Superior temporal gyrus (tissue), 1 donor: ENCODE data around the gene MMP20.
"Not testable (repeated sequence)": the region's sequence is repeated elsewhere in the genome, so short reads cannot be mapped to it uniquely, and the experiment has no call there.

Experiments used
- DNase-seq: peaks from one replicate; pipeline ENCODE4 v3.0.0-alpha.2; 2016; ENCODE audit errors: extremely low spot score

The MMP20 gene, protein sequence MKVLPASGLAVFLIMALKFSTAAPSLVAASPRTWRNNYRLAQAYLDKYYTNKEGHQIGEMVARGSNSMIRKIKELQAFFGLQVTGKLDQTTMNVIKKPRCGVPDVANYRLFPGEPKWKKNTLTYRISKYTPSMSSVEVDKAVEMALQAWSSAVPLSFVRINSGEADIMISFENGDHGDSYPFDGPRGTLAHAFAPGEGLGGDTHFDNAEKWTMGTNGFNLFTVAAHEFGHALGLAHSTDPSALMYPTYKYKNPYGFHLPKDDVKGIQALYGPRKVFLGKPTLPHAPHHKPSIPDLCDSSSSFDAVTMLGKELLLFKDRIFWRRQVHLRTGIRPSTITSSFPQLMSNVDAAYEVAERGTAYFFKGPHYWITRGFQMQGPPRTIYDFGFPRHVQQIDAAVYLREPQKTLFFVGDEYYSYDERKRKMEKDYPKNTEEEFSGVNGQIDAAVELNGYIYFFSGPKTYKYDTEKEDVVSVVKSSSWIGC

GRCh38 chr11:102625177-102625576 lies at the start of gene MMP20:
MMP20 (minus strand) TSS chr11:102625332; CDS start chr11:102625319, 13 bp downstream.
- no peak for DNase-seq

- DNase-seq: no peak
Observed at GRCh38 chr11:102669664-102670063, 44.5 kb upstream of the MMP20 start.

GRCh38 chr11:102666331-102666957 lies 41.3 kb upstream of the MMP20 start:
- peak; percentile 76 for DNase-seq

DNA sequence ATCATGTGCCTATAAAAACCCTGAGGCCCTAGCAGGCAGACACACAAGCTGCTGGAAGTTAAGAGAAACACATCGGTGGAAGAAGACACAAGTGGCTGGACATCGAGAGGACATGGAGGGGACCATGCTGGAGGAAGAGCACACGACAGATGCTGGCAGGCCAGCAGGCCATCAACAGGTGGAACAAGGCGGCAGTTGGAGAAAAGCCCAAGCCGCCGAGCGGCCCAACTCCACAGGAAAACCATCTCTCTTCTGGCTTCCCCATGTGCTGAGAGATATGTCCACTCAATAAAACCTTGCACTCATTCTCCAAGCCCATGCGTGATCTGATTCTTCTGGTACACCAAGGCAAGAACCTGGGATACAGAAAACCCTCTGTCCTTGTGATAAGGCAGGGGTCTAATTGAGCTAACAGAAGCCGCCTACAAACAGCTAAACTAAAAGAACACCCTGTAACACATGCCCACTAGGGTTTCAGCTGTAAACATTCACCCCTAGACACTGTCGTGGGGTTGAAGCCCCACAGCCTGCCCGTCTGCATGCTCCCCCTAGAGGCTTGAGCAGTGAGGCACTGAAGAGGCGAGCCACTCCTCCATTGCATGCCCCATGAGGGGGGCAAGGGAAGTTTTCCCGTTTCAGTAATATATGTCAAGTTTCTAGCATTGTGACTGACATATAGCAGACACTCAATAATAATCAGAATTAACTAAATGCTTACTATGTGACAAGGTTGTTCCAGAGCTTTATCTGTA lies 39.0 kb upstream of the MMP20 start:
- DNase-seq: no peak

DNA sequence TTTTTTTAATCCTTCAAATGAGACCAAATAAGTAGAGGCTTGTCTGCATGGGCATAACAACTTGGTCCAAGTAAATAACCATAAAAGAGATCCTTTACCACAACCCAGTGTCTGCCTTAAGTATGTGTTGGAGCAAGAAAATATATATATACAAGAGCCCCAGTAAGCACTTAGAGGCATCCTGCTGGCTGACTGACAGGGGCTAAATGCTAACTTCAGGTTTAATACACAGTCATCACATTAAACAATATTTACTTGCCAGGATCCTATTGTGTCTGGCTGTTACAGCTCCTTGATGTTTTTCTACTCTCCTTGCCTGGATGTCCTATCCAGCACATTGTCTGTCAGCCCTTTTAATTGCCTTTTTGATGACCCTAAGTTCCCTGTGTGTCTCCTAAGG lies 37.5 kb upstream of the MMP20 start:
- DNase-seq: no peak

DNA sequence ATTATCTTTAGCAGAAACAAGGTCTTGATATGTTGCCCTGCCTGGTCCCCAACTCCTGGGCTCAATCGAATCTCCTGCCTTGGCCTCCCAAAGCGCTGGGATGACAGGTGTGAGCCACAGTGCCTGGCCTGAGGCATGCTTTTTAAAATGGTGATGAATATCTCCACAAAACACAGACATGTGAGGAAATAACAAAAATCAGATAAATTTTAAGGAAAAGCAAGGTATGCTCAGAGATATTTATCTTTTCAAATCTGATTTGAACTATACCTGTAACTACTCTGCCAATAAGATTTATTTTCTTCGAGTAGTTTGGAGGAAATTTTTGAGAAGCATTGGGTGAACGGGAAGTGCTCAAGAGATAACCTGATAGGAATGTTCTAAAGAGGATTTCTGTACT lies 35.9 kb upstream of the MMP20 start:
- DNase-seq: no peak

GRCh38 chr11:102656528-102656927 lies 31.4 kb upstream of the MMP20 start:
- no peak for DNase-seq

DNA sequence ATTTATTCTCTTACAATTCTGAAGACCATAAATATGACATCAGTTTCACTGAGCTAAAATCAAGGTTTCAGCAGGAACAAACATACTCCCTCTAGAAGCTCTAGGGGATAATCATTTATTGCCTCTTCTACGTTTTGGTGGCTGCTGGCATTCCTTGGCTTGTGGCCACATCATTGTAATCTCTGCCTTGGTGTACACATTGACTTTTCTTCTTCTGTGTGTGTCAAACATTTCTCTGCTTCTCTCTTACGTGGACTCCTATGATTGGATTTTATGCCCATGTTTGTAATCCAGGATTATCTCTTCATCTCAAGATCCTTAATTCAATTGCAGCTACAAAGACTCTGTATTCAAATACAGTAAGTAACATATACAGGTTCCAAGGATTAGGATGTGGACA lies 30.4 kb upstream of the MMP20 start:
- DNase-seq: no peak

DNA sequence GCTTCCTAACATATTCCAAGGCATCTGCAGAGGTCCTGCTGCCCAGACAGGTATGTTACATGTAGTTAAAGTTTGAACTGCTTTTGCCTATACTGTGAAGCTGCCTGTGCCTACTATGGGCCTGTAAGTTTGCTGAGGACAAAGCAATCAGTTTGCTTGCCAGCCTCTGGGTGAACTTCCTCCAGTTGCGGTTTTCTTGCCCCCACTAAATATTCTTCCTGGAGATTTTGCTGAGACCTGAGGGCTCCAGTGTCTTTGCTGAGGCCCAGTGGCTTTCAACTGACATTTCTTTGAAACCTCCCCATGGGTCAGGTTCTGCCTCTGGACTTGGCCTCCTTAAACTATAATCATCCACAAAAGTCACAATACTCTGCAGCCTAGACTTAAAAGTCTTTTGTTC lies 29.6 kb upstream of the MMP20 start:
- no peak for DNase-seq

DNA sequence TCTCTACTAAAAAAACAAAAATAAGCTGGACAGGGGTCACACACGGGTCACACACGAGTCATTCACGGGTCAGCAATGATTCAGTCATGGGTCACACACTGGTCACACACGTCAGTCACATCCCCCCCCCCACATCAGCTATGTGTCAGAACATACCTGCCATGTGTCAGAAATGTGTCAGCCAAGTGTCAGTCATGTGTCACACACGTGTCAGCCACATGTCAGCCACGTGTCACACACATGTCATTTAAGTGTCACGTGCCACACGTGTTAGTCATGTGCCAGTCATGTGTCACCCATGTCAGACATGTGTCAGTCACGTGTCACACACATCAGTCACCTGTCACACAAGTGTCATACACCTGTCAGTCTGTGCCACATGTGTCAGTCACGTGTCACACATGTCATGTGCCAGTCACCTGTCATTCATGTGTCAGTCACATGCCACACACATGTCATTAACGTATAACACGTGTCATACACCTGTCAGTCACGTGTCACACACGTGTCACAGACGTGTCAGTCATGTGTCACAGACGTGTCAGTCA lies 28.7 kb upstream of the MMP20 start:
- DNase-seq: no peak

- DNase-seq: no peak
Observed at GRCh38 chr11:102647430-102647829, 22.3 kb upstream of the MMP20 start.

- no peak for DNase-seq
Observed at GRCh38 chr11:102643941-102644340, 18.8 kb upstream of the MMP20 start.

DNA sequence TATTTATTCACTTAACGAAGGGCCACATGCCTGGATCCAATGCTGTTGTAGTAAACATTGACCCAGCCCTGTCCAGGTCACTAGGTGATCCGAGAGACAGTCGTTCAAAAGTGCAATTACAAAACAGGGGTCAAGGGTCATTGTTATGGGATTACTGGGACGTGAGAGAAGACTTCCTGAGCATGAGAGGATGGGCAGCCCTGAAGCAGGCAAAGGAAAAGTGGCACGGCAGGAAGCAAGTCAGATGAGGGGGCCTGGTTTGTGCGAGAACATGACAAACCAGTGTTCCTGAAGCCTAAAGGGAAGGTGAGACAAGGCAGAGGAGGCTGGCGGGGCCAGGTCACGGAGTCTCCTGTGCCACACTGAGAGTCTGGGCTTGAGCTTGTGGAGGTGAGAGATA lies 15.8 kb upstream of the MMP20 start:
- DNase-seq: no peak

DNA sequence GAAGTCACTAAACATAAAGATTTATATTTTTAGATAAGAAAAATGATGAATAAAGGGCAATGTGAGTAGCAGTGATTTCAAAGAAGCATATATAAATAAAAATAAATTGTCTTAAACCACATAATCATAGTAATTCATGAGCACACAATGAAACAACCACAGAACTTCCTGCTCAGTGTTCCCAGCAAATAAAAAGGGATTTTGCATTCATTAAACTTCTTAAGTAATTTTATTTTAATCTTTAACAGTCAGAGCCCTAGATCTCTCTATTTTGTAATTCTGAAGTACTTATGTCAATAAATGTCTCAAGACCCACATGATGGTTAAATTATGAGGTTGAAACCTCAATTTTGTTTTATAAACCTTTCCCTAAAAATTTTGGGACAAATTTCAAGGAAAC lies 14.5 kb upstream of the MMP20 start:
- no peak for DNase-seq

DNA sequence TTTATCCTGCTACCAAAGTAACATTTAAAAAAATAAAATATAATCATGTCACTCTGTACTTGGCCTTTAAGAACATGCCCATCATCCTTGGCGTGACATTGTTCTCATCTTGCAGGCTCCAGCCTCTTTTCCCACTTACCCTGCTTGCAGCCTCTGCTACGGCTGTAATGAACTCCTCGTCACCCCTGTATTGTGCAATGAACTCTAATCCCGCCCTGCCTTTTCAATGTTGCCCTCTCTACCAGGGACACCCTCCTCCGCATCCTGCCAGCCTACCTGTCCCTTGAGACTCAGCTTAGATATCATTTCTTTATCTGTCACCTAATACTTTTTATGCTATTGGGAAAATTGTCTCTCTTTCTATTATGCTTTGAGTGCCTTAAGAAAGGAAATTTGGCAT lies 12.6 kb upstream of the MMP20 start:
- no peak for DNase-seq

DNA sequence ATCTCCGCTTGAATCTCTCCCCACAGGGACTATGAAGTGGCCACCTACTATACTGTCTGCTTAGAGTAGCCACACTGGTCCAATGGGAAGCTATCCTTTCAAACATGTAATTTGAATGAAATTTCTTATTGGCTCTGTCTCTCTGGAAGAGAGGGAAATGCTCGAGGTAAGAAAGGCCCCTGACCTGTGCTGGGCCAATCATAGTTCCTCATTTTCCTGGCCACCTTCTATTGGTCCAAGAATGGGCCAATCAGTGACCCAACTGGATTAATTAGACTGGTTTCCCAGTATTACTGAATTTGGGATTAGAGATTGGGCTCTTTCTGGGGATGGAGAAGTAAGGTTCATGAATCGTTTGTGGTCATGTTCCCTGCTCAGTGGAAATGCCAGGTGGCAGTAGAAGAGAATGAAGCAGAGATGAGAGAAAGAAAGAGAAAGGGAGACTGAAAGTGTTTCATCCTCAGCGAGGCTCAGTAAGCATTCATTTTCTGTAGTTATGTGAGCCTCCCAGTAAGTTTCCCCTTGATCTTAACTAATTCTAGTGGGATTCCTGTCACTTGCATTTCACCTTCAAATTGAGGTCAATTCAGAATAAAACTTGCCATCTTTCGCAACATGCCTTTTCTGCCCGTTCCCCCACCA lies 8.4 kb upstream of the MMP20 start:
- DNase-seq: no peak

DNA sequence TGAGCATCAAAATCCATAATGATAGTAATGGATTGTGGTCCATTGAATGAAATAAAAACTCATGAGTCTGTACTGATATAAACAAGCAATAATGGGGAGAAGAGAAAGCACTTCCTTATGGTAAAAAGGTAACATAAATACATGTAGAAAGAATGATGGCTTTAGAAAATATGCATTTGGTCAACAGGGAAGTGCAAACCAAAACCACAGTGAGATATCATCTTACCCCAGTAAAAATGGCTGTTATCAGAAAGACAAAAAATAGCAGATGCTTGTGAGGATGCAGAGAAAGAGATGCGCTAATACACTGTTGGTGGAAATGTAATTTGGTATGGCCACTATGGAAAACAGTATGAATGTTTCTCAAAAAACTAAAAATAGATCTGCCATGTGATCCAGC lies 6.9 kb upstream of the MMP20 start:
- no peak for DNase-seq

DNA sequence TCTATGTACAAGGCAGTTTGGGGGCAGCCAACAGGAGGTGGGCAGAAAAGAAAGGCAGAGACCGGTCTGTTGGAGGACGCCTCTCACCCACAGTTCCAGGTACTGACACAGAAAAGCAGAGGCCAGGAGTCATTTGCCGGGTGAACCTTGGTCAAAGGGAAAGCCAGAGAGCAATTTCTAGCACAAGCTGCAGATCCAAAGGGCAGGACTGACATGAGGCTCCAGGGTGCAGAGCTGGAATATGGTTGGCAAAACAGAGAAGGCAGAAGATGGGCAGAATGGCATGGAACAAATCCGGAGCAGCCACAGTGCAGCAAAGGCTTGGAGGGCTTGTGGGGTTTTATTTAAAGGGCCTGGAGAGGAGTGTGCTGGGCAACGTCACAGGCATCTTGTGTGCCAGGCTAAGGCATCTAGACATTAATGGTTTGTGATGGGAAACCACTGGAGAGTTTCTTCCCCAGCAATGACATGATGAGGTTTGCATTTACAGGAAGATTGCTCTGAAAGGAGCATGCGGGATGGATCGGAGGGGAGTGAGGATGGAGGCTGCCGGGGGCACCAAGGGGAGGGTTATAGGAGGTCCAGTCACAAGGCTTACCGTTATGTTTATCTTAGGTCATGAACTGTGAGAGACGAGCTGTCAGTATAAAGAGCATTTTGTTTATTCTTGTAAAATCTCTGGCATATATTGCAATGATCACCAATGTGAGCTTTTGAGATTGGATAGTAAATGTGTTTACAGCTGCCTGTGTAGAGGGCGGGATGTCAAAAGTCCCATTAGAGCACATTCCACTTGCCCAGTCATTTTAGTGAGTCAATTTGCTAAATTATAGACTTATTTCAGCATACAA lies 5.7 kb upstream of the MMP20 start:
- no peak for DNase-seq

GRCh38 chr11:102629908-102630307 lies 4.8 kb upstream of the MMP20 start:
- not testable (repeated sequence) for DNase-seq

DNA sequence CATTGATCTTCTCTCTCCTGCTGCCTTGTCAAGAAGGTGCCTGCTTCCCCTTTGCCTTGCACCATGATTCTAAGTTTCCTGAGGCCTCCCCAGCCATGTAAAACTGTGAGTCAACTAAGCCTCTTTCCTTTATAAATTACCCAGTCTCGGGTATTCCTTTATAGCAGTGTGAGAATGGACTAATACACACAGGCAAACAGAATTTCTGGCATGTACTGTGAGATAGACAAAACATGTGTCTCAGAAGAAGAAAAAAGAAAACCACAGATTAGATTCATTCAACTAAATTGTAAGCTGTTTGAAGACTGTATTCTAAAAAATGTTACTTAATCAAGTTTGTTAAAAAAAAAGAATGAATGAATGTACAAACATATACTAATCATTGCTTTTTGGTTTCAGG lies 1.5 kb upstream of the MMP20 start:
- DNase-seq: no peak

DNA sequence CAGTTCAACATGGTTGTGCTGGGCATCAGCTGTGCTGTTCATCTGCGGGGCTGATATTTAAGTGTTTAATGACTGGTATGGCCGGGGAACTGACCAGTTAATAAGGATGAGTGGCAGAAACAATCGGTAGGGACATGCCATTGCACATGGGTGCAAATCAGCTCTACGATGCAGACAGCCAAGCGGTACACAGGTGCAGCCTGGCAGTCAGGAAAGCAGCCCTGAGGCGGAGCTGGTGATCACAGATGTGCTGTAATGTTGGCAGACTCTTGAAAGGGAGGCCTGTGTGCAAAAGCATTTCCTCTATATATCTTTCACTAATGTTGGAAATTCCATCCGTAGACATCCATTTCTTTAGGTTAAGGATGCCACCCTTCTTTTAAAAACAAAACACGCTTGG lies 1.1 kb downstream of the MMP20 start:
- DNase-seq: no peak
